Upper lobe of right lung (tissue), 1 donor: Measurements from ENCODE around the gene FLOT2. TPM values are rescaled to one million over a fixed set of nuclear protein-coding genes. Genes with fewer than 3 reads are reported as not detected.

Experiments used
- ATAC-seq: fragments of 200-7000 bp; cut with Tn5 transposase; one replicate; pipeline ENCODE4 v1.9.1; 2020; ENCODE audit warnings: mild to moderate bottlenecking, moderate library complexity
- DNase-seq: peaks from one replicate; pipeline ENCODE4 v3.0.0-alpha.2; 2020
- H3K27ac ChIP-seq: fragments of 200-600 bp; one replicate; pipeline ENCODE4 v1.8.0; 2022
- H3K27me3 ChIP-seq: fragments of 200-600 bp; one replicate; pipeline ENCODE4 v1.8.0; 2022; ENCODE audit warnings: mild to moderate bottlenecking
- H3K36me3 ChIP-seq: fragments of 200-600 bp; one replicate; pipeline ENCODE4 v1.8.0; 2022
- H3K4me1 ChIP-seq: fragments of 200-600 bp; one replicate; pipeline ENCODE4 v1.8.0; 2022
- H3K4me3 ChIP-seq: fragments of 200-600 bp; one replicate; pipeline ENCODE4 v1.8.0; 2022; ENCODE audit warnings: mild to moderate bottlenecking
- H3K9me3 ChIP-seq: fragments of 200-600 bp; one replicate; pipeline ENCODE4 v1.8.0; 2022
- CTCF ChIP-seq: fragments of 200-600 bp; IDR thresholded peaks from one replicate; pipeline ENCODE4 v1.8.0; 2022; ENCODE audit warnings: antibody characterized with exemption
- intact Hi-C: fragments of 100-400 bp; cut with DNase I; formaldehyde crosslinking; loops from one replicate; pipeline ENCODE4 v1.11.0; 2022
- total RNA-seq: library from RNA; stranded (reverse); fragmentation: NEBNext Ultra II Directional; extraction: Animal tissue kit (Norgen Biotek cat#: 25700); gene quantifications from one replicate; pipeline ENCODE4 v1.2.1, GENCODE V29; 2021
- donor health status: DM: no; HTN: yes; CAD: no; lungs with severe emphysema.

FLOT2 gene
- total RNA-seq, 1 donor from 2014 or later = 157 TPM

GRCh38 chr17:28883967-28884702, 13.4 kb downstream of the FLOT2 start:
- no peak for DNase-seq
- no peaks in the 10 kb centered on the region for H3K27me3 ChIP-seq
- no peaks in the 10 kb centered on the region for H3K9me3 ChIP-seq
- no peak overlapping the region for H3K27ac ChIP-seq
- H3K4me3 ChIP-seq = no peak overlapping the region
- H3K4me1 ChIP-seq = no peaks in the 10 kb centered on the region
- no peak for ATAC-seq
- no peak for TF ChIP-seq CTCF
- intact Hi-C loops = no loop called here
- H3K36me3 ChIP-seq = peaks cover 81% of the 10 kb centered on the region

GRCh38 chr17:28882154-28882895, 15.2 kb downstream of the FLOT2 start:
- intact Hi-C loops = no loop called here
- no peak overlapping the region for H3K4me3 ChIP-seq
- no peak for ATAC-seq
- TF ChIP-seq CTCF = no peak
- H3K27me3 ChIP-seq = no peaks in the 10 kb centered on the region
- H3K4me1 ChIP-seq = no peaks in the 10 kb centered on the region
- no peak for DNase-seq
- H3K27ac ChIP-seq = no peak overlapping the region
- H3K36me3 ChIP-seq = peaks cover 91% of the 10 kb centered on the region
- no peaks in the 10 kb centered on the region for H3K9me3 ChIP-seq

- no peak for DNase-seq
- H3K9me3 ChIP-seq = no peaks in the 10 kb centered on the region
- TF ChIP-seq CTCF = no peak
- peaks cover 87% of the 10 kb centered on the region for H3K36me3 ChIP-seq
- intact Hi-C loops = no loop called here
- no peak for ATAC-seq
- no peak overlapping the region for H3K27ac ChIP-seq
- H3K4me3 ChIP-seq = no peak overlapping the region
- H3K4me1 ChIP-seq = no peaks in the 10 kb centered on the region
- no peaks in the 10 kb centered on the region for H3K27me3 ChIP-seq
Measured at GRCh38 chr17:28881533-28882056, 15.9 kb downstream of the FLOT2 start.

GRCh38 chr17:28880572-28880945, 17.0 kb downstream of the FLOT2 start:
- Histone ChIP-seq H3K4me1 (no peaks in the 10 kb centered on the region), H3K36me3 (peaks cover 77% of the 10 kb centered on the region), H3K9me3 (no peaks in the 10 kb centered on the region), H3K4me3 (no peak overlapping the region), H3K27me3 (no peaks in the 10 kb centered on the region), H3K27ac (no peak overlapping the region)
- DNase-seq (no peak), ATAC-seq (no peak)
- intact Hi-C loops = no loop called here
- TF ChIP-seq CTCF = no peak

- ATAC-seq (no peak), DNase-seq (no peak)
- Histone ChIP-seq H3K4me3 (no peak overlapping the region), H3K4me1 (no peaks in the 10 kb centered on the region), H3K36me3 (peaks cover 72% of the 10 kb centered on the region), H3K27me3 (no peaks in the 10 kb centered on the region), H3K27ac (no peak overlapping the region), H3K9me3 (no peaks in the 10 kb centered on the region)
- intact Hi-C loops = no loop called here
- no peak for TF ChIP-seq CTCF
Measured at GRCh38 chr17:28879886-28880571, 17.5 kb downstream of the FLOT2 start.
